H9 (cell line): ENCODE measurements around the gene GABBR2. TPM values are rescaled to one million over a fixed set of nuclear protein-coding genes. Genes with fewer than 3 reads are reported as not detected.

Source experiments
- DNase-seq: peaks from one replicate; pipeline ENCODE4 v3.0.0-alpha.2; 2017
- H2AFZ ChIP-seq: one replicate; pipeline ENCODE4 v1.6.1; 2013; ENCODE audit warnings: mild to moderate bottlenecking, low read length, control low read depth, moderate library complexity
- H2AK5ac ChIP-seq: 2 replicates; pipeline ENCODE4 v1.6.1; 2013; ENCODE audit warnings: low read length, control low read depth, mixed read lengths; ENCODE audit not compliant: insufficient read length
- H2BK120ac ChIP-seq: one replicate; pipeline ENCODE4 v1.6.1; 2013; ENCODE audit warnings: low read depth, mild to moderate bottlenecking, low read length, control low read depth, inconsistent platforms; ENCODE audit not compliant: poor library complexity, severe bottlenecking
- H2BK12ac ChIP-seq: 2 replicates; pipeline ENCODE4 v1.6.1; 2013; ENCODE audit warnings: low read length, control low read depth, mixed read lengths, low read depth; ENCODE audit not compliant: insufficient read length
- H2BK15ac ChIP-seq: 2 replicates; pipeline ENCODE4 v1.6.1; 2013; ENCODE audit warnings: low read depth, low read length, control low read depth
- H2BK20ac ChIP-seq: one replicate; pipeline ENCODE4 v1.6.1; 2013; ENCODE audit warnings: low read depth, mild to moderate bottlenecking, low read length, control low read depth, inconsistent platforms; ENCODE audit not compliant: poor library complexity, severe bottlenecking
- H2BK5ac ChIP-seq: 2 replicates; pipeline ENCODE4 v1.6.1; 2013; ENCODE audit warnings: low read length, control low read depth, mixed read lengths; ENCODE audit not compliant: insufficient read length
- H3K14ac ChIP-seq: 2 replicates; pipeline ENCODE4 v1.6.1; 2013; ENCODE audit warnings: low read length, control low read depth; ENCODE audit not compliant: insufficient read depth
- H3K18ac ChIP-seq: 2 replicates; pipeline ENCODE4 v1.6.1; 2013; ENCODE audit warnings: low read depth, mild to moderate bottlenecking, mixed read lengths, low read length, control low read depth; ENCODE audit not compliant: insufficient read length
- H3K23ac ChIP-seq: 2 replicates; pipeline ENCODE4 v1.6.1; 2013; ENCODE audit warnings: low read length, control low read depth, mixed read lengths, low read depth; ENCODE audit not compliant: insufficient read length
- H3K23me2 ChIP-seq: 2 replicates; pipeline ENCODE4 v1.6.1; 2013; ENCODE audit warnings: low read depth, mild to moderate bottlenecking, mixed read lengths, low read length, control low read depth; ENCODE audit not compliant: insufficient read length, poor library complexity, severe bottlenecking
- H3K27ac ChIP-seq: 2 replicates; pipeline ENCODE4 v1.5.1; 2013; ENCODE audit warnings: low read length, control low read depth, mixed read lengths, low read depth; ENCODE audit not compliant: insufficient read length
- H3K27me3 ChIP-seq: 2 replicates; pipeline ENCODE4 v1.6.1; 2013; ENCODE audit warnings: low read length, control low read depth, inconsistent platforms; ENCODE audit not compliant: insufficient read depth
- H3K4ac ChIP-seq: 2 replicates; pipeline ENCODE4 v1.6.1; 2013; ENCODE audit warnings: low read depth, mild to moderate bottlenecking, control low read depth, inconsistent platforms, low read length, moderate library complexity
- H3K4me1 ChIP-seq: 2 replicates; pipeline ENCODE4 v1.6.1; 2013; ENCODE audit warnings: low read length, control low read depth, inconsistent platforms; ENCODE audit not compliant: insufficient read depth
- H3K4me2 ChIP-seq: 2 replicates; pipeline ENCODE4 v1.6.1; 2013; ENCODE audit warnings: low read length, control low read depth, mixed read lengths; ENCODE audit not compliant: insufficient read length, insufficient read depth
- H3K56ac ChIP-seq: 2 replicates; pipeline ENCODE4 v1.6.1; 2013; ENCODE audit warnings: low read depth, mild to moderate bottlenecking, mixed read lengths, low read length, control low read depth; ENCODE audit not compliant: insufficient read length
- H3K79me1 ChIP-seq: 2 replicates; pipeline ENCODE4 v1.6.1; 2013; ENCODE audit warnings: low read depth, mild to moderate bottlenecking, moderate library complexity, low read length, control low read depth, inconsistent platforms; ENCODE audit not compliant: insufficient read depth, poor library complexity, severe bottlenecking
- H3K79me2 ChIP-seq: 2 replicates; pipeline ENCODE4 v1.6.1; 2013; ENCODE audit warnings: low read length, control low read depth, inconsistent platforms; ENCODE audit not compliant: insufficient read depth
- H3K9ac ChIP-seq: 2 replicates; pipeline ENCODE4 v1.6.1; 2013; ENCODE audit warnings: low read length, control low read depth, mixed read lengths; ENCODE audit not compliant: insufficient read length; ENCODE audit errors: extremely low read depth
- H3K9me3 ChIP-seq: one replicate; pipeline ENCODE4 v1.6.1; 2013; ENCODE audit warnings: low read depth, low read length, inconsistent platforms; ENCODE audit not compliant: control insufficient read depth
- H3T11ph ChIP-seq: one replicate; pipeline ENCODE4 v1.6.1; 2013; ENCODE audit warnings: mild to moderate bottlenecking, low read length, control low read depth, inconsistent platforms
- H4K20me1 ChIP-seq: one replicate; pipeline ENCODE4 v1.6.1; 2013; ENCODE audit not compliant: control insufficient read depth, insufficient read length, insufficient read depth
- H4K5ac ChIP-seq: 2 replicates; pipeline ENCODE4 v1.6.1; 2013; ENCODE audit warnings: low read depth, mild to moderate bottlenecking, mixed read lengths, low read length, control low read depth; ENCODE audit not compliant: insufficient read length
- H4K8ac ChIP-seq: replicated peaks from 2 replicates; pipeline ENCODE4 v1.6.1; 2013; ENCODE audit warnings: low read length, control low read depth, mixed read lengths, low read depth; ENCODE audit not compliant: insufficient read length
- H4K91ac ChIP-seq: 2 replicates; pipeline ENCODE4 v1.6.1; 2013; ENCODE audit warnings: low read depth, mild to moderate bottlenecking, moderate library complexity, mixed read lengths, low read length, control low read depth; ENCODE audit not compliant: insufficient read length
- H3K27ac Mint-ChIP-seq, 3 experiments: 2 replicates in 2 of 3; 3 replicates in 1 of 3; pipeline ENCODE4 v1.8.0; 2020 to 2021; ENCODE audit warnings: mixed read lengths in 3 of 3, mild to moderate bottlenecking in 1 of 3, moderate library complexity in 1 of 3
- H3K27me3 Mint-ChIP-seq: 2 replicates; pipeline ENCODE4 v1.8.0; 2021; ENCODE audit warnings: low read depth, mild to moderate bottlenecking, moderate library complexity, mixed read lengths
- H3K36me3 Mint-ChIP-seq, 3 experiments: 2 replicates in 2 of 3; 3 replicates in 1 of 3; pipeline ENCODE4 v1.8.0; 2020 to 2021; ENCODE audit warnings: low read depth in 3 of 3, mixed read lengths in 3 of 3; ENCODE audit not compliant: insufficient read depth in 1 of 3
- H3K4me1 Mint-ChIP-seq, 2 experiments: 2 replicates each; pipeline ENCODE4 v1.8.0; 2020; ENCODE audit warnings: mixed read lengths in 2 of 2
- H3K4me3 Mint-ChIP-seq, 2 experiments: 2 replicates in 1 of 2; 3 replicates in 1 of 2; pipeline ENCODE4 v1.8.0; 2020 to 2021; ENCODE audit warnings: mild to moderate bottlenecking in 2 of 2, mixed read lengths in 2 of 2, moderate library complexity in 1 of 2
- H3K9me3 Mint-ChIP-seq, 2 experiments: 2 replicates in 1 of 2; 3 replicates in 1 of 2; pipeline ENCODE4 v1.8.0; 2020; ENCODE audit warnings: mild to moderate bottlenecking in 2 of 2, mixed read lengths in 2 of 2, moderate library complexity in 1 of 2
- CTCF ChIP-seq: fragments of 200-600 bp; sonication (generic); conservative IDR thresholded peaks from 3 replicates; pipeline ENCODE4 v1.8.0; 2021; ENCODE audit warnings: antibody characterized with exemption, mild to moderate bottlenecking
- WGBS: extraction: QIAGEN DNeasy Blood & Tissue Kit; methylation state at CpG from one replicate; pipeline ENCODE4 v1.1.7; 2013; ENCODE audit warnings: missing lambda C conversion rate, low lambda C conversion rate, mixed read lengths; ENCODE audit not compliant: insufficient read length; ENCODE audit errors: extremely low coverage; 5-methylcytosine and 5-hydroxymethylcytosine counted together
- total RNA-seq: library from RNA; stranded (reverse); gene quantifications from 2 replicates; pipeline ENCODE4 v1.2.1, GENCODE V29; 2021

The GABBR2 gene
- total RNA-seq, 1 experiment from 2014 or later = 0.66 TPM

- Histone ChIP-seq H3K27me3 (no peaks in the 10 kb centered on the region), H3K27ac (no peak overlapping the region), H3K23ac (no peak overlapping the region), H4K8ac (no peak overlapping the region), H3T11ph (no peak overlapping the region), H4K91ac (no peak overlapping the region), H3K79me1 (no peaks in the 10 kb centered on the region), H3K23me2 (no peaks in the 10 kb centered on the region), H3K56ac (no peak overlapping the region), H2BK15ac (no peak overlapping the region), H3K14ac (no peak overlapping the region), H3K4me2 (no peak overlapping the region), H2AK5ac (no peak overlapping the region), H3K79me2 (no peaks in the 10 kb centered on the region), H4K20me1 (no peaks in the 10 kb centered on the region), H2BK12ac (no peak overlapping the region), H2BK5ac (no peak overlapping the region), H3K9me3 (no peaks in the 10 kb centered on the region), H3K4me1 (no peaks in the 10 kb centered on the region), H4K5ac (no peak overlapping the region), H3K4ac (no peak overlapping the region), H2AFZ (no peak overlapping the region), H2BK20ac (no peak overlapping the region), H3K18ac (no peak overlapping the region), H3K9ac (no peak overlapping the region), H2BK120ac (no peak overlapping the region)
- no CpG with 5 or more reads among the region's 4 CpGs for WGBS
- Mint-ChIP-seq H3K9me3 (peaks cover 0 to 3% of the 10 kb centered on the region in 2 experiments; a peak in 3 of 5 replicates), H3K4me1 (no peaks in the 10 kb centered on the region), H3K27ac (no peak overlapping the region), H3K4me3 (no peak overlapping the region), H3K36me3 (no peaks in the 10 kb centered on the region), H3K27me3 (peaks cover 12% of the 10 kb centered on the region; the same call in 1 of the 2 replicates)
- no peak for DNase-seq
- no peak for TF ChIP-seq CTCF
These were observed 176.6 kb downstream of the GABBR2 start for GRCh38 chr9:98532147-98532546.
